ENCODE measurements around the gene LAMP5. TPM values are rescaled to one million over a fixed set of nuclear protein-coding genes. Genes with fewer than 3 reads are reported as not detected.

LAMP5 gene
- total RNA-seq, 1 donor from 2014 or later = 0.66 TPM

- DNase-seq (ENCODE audit: low spot score) = no peak
These were observed 14.3 kb upstream of the LAMP5 start for GRCh38 chr20:9500121-9500520.

- DNase-seq (ENCODE audit: low spot score) = no peak
These were observed 12.9 kb upstream of the LAMP5 start for GRCh38 chr20:9501473-9501872.

GRCh38 chr20:9503526-9504245 lies 10.7 kb upstream of the LAMP5 start:
- no peak for DNase-seq (ENCODE audit: low spot score)

DNA sequence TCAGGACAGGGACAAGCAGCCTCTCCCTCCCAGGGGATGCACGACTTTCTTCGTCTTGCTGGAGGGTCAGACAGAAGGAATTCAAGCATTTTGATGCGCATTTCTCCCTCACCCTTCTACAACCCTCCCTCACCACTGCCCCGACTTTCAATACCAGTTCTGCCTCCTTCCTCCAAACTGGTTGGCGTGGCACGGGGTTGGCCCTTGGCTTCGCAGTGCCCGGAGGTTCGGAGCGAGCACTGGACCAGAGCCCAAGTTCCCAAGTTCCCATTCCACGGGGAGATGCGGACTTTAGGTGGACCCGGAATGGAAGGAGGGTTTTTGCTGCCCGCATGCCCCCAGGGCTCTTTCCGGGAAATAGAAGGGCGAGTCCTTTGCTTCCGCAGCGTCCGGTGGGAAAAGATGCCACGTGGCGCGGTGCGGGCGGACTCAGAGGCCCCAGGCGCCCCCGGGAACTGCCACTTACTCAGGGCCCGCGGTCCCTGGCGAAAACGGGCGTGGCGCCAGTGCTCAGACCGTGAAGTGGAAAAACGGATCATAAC lies 8.0 kb upstream of the LAMP5 start:
- DNase-seq (ENCODE audit: low spot score) = no peak

DNA sequence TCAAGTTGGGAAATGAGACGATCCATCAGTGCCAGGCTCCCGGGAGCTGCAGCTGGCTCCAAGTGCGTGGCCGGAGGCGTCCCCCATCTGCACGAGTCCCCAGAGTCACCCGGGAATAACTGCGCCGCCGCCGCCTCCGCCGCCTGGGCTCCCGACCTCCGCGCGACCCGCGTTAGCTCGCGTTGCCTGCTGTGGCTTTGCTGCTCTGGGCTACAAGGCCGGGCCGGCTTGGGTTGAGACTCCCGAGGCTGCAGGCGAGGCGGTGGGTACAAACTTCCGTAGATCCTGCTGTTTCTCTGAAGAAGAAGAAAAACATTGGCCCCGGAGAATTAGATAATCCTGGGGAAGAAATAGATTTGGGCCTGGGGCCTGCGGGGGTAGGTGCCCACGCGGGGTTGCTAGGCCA lies 7.4 kb upstream of the LAMP5 start:
- DNase-seq (ENCODE audit: low spot score) = no peak

DNA sequence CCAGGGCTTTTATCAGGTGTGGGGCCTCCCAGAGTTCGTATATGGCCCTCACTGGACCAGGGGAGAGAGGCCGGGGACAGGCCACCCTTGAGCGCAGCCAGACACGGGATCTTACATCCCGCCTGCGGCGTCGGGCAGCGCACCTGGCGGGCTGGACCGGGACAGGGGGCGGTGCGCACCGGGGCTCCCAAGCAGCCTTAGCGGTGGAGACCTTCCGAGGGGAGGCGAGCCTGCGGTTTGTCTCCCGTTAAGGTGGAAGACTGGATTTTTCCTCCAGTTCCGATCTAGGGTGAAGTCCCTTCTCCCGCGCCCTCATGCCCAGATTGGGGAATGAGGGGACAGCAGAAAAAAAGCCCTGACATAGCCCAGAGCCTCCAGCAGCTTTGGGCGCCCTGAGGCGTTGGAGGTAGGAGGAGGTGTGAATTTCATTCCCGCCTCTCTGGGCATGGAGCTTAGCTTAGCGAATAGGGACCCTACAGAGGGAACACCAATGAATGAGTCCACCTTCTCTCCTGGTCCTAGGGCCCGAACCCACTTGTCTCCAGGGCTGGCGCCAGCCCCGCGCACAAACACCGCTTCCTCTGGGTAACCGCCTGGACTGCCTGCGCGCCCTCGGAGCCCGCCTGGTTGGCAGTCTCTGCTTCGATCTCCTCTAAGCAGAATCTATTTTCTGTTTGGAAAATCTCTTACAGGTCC lies 6.7 kb upstream of the LAMP5 start:
- no peak for DNase-seq (ENCODE audit: low spot score)

DNA sequence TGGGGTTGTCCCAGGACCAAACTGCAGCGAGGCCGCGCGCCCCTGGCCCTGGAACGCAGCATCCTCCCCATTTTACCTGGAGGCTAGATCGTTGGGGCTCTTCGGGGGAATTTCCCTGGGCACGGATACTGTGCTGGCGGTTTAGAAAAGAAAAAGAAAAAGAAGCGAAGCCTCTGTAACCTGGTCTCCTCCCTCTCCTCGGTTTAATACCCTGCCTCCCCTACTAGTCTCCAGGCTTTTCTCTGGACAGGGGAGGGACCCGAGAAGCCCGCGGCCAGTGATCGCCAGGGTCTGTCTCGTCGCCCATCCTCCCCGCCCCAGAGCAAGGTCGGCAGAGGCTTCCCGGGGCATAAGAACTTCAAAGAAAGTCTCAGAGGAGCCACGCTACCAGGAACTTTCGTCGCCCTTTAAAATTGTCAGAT lies 6.1 kb upstream of the LAMP5 start:
- DNase-seq (ENCODE audit: low spot score) = no peak

- no peak for DNase-seq (ENCODE audit: low spot score)
These were observed 5.7 kb upstream of the LAMP5 start for GRCh38 chr20:9508696-9509178.

GRCh38 chr20:9509246-9509645 lies 5.1 kb upstream of the LAMP5 start:
- no peak for DNase-seq (ENCODE audit: low spot score)

GRCh38 chr20:9510911-9511310 lies 3.5 kb upstream of the LAMP5 start:
- DNase-seq (ENCODE audit: low spot score) = no peak

DNA sequence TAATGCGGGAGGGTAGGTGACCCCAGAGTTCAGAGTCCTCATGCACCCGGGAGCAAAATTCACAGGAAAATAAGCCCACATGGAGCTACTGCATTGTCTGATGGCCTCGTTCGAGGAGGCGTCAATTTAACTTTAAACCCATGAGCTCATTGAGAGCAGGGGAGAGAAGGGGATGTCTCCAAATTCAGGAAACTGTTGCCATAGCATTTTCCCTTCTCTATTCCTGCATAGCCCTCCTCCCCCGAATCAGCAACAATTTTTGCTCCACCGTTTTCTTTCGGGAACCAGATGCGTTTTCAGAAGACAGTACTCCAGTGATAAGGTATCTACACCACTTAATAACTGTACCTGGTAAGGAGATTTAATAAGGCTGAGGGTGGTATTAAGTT lies 324 bp upstream of the LAMP5 start:
- no peak for DNase-seq (ENCODE audit: low spot score)

- DNase-seq (ENCODE audit: low spot score) = no peak
These were observed 810 bp downstream of the LAMP5 start for GRCh38 chr20:9515214-9515585.

DNA sequence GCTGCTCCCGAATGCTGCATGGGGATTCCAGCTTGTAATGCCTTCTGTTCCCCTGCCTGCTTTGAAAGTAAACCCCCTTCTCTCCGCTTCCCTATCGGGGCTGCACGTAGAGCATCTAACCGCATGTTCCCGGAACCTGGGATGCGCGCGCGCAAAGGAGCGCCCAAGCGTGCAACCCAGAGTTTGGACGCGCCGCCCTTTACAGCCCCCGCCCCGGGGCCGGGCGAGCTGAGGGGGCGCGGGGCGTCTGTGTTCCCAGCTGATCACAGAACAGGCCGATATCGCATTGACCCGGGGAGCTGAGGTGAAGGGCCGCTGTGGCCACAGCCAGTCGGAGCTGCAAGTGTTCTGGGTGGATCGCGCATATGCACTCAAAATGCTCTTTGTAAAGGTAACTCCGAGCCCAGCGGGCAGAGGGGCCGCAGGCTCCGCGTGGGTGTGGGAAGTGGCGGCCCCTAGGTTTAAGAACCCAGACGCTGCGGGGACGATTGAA lies 1.4 kb downstream of the LAMP5 start:
- DNase-seq (ENCODE audit: low spot score) = no peak

DNA sequence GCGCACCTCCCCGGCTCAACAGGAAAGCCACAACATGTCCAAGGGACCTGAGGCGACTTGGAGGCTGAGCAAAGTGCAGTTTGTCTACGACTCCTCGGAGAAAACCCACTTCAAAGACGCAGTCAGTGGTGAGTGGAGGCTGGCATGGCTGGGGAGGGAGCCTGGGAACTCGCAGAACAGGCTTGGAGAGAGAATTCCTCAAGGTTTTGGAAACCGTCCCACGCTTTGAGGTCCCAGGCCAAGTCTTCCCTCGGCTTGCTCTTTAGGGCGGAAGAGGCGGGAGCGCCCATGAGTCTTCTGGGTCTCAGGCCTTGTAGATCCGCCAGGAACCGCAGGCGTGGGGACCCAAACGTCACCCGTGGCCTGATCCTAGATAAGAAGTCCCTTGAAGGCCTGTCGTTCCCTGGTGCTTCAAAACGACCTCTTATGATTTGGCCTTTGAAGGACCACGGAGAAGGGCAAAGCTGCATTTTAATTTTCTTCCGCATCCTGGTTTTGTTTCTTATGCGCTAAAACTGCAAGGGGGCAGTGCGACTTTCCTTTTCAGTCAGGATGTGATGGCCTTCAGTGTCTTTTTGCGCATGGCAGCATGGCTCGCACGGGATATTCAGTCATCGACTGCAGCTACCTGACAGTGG lies 2.0 kb downstream of the LAMP5 start:
- no peak for DNase-seq (ENCODE audit: low spot score)

- DNase-seq (ENCODE audit: low spot score) = no peak
These were observed 3.1 kb downstream of the LAMP5 start for GRCh38 chr20:9517297-9518162.

DNA sequence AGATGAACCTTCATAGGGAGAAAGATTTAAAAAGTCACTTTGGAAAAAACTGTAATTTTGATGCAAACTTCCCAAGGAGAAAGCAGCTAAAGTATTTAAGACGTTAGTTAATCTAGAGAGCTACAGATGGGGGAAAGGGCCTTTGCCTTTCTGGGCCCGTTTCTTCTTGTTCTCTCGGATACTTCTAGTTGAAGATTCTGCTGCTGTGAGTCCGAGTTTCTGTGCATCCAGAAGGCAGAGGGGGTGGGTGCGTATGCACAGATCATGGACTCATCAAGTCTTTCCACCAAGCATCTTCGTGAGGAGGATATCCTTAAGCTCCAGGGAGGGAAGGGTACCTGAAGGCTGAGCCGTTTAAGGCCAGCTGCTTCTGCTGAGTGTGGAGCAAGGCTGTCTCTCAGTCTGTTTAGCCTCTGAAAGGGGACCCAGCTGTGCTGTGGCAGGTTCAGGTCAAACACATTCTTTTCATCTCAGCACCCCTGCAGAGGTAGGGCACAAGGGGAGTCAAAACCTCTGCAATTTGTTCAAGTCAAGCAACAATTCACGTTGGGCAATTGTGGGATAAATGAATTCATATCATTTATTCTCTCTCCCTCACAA lies 4.3 kb downstream of the LAMP5 start:
- no peak for DNase-seq (ENCODE audit: low spot score)

GRCh38 chr20:9520086-9520485 lies 5.7 kb downstream of the LAMP5 start:
- DNase-seq (ENCODE audit: low spot score) = no peak

- no peak for DNase-seq (ENCODE audit: low spot score)
These were observed 9.2 kb downstream of the LAMP5 start for GRCh38 chr20:9523636-9524035.

- DNase-seq (ENCODE audit: low spot score) = no peak
These were observed 17.2 kb downstream of the LAMP5 start for GRCh38 chr20:9531581-9531980.

- DNase-seq (ENCODE audit: low spot score) = no peak
These were observed 17.9 kb downstream of the LAMP5 start for GRCh38 chr20:9532069-9532838.
